Putamen (tissue), 1 donor: ENCODE results near the gene ELP2.

Experiments used
- DNase-seq: peaks from one replicate; pipeline ENCODE4 v3.0.0-alpha.2; 2016; ENCODE audit warnings: low spot score

ELP2 gene

GRCh38 chr18:36126668-36127067, 3.0 kb upstream of the ELP2 start:
- DNase-seq: no peak

- DNase-seq: no peak
Measured at GRCh38 chr18:36127836-36128529, 1.7 kb upstream of the ELP2 start.

GRCh38 chr18:36128530-36128870, 1.2 kb upstream of the ELP2 start:
- DNase-seq: peak; percentile 11

GRCh38 chr18:36128907-36129299, 796 bp upstream of the ELP2 start:
- no peak for DNase-seq

GRCh38 chr18:36130039-36130831, 536 bp downstream of the ELP2 start:
- DNase-seq: no peak

- no peak for DNase-seq
Measured at GRCh38 chr18:36130883-36131653, 1.4 kb downstream of the ELP2 start.

GRCh38 chr18:36131692-36132483, 2.2 kb downstream of the ELP2 start:
- DNase-seq: no peak

- DNase-seq: no peak
Measured at GRCh38 chr18:36132756-36133155, 3.1 kb downstream of the ELP2 start.

GRCh38 chr18:36135264-36135663, 5.6 kb downstream of the ELP2 start:
- no peak for DNase-seq

- DNase-seq: no peak
Measured at GRCh38 chr18:36139245-36139644, 9.5 kb downstream of the ELP2 start.

GRCh38 chr18:36141576-36141975, 11.9 kb downstream of the ELP2 start:
- no peak for DNase-seq

- no peak for DNase-seq
Measured at GRCh38 chr18:36142751-36143150, 13.1 kb downstream of the ELP2 start.

GRCh38 chr18:36143391-36143790, 13.7 kb downstream of the ELP2 start:
- DNase-seq: no peak

- no peak for DNase-seq
Measured at GRCh38 chr18:36149514-36150289, 20.0 kb downstream of the ELP2 start.

GRCh38 chr18:36152781-36153180, 23.1 kb downstream of the ELP2 start:
- DNase-seq: no peak

GRCh38 chr18:36153203-36153602, 23.5 kb downstream of the ELP2 start:
- DNase-seq: no peak

- DNase-seq: no peak
Measured at GRCh38 chr18:36153771-36154170, 24.1 kb downstream of the ELP2 start.

GRCh38 chr18:36155851-36156757, 26.4 kb downstream of the ELP2 start:
- no peak for DNase-seq

- DNase-seq: no peak
Measured at GRCh38 chr18:36157441-36157840, 27.7 kb downstream of the ELP2 start.

- no peak for DNase-seq
Measured at GRCh38 chr18:36158266-36158867, 28.7 kb downstream of the ELP2 start.
